Embryonic facial prominence (tissue), 1 donor: ENCODE data around the gene JAK1.

Experiments
- DNase-seq: peaks from one replicate; pipeline ENCODE4 v3.0.0-alpha.2; 2016; ENCODE audit errors: extremely low spot score

JAK1 gene

DNA sequence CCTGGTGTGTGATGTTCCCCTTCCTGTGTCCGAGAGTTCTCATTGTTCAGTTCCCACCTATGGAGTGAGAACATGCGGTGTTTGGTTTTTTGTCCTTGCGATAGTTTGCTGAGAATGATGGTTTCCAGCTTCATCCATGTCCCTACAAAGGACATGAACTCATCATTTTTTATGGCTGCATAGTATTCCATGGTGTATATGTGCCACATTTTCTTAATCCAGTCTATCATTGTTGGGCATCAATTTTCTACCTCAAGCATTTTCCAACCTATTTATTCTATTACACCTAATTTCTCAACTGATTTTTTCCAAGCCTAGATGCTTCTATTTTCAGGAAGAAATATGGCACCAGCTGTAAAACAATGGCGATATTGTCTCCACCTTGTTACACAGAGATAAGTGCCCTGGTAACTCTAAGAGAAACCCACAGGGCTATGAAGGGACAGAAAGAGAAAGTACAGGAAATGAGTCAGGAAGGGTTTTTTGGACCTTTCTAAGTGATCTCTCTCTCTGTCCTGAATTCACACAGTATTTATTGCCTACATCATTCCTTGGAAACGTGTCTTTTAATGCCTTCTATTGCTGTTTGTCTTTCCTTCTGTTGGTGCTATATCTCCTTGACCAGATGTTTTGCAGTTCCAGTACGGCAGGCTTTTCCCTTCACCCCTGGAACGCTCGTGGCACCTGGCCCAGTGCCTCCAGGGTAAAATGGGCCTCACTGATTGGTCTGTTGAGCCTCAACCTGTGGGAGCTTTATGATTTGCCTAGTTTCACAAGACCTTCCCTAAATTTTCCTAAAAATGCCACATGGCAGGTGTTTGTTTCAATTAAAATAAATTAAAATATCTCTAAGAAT is 14.6 kb upstream of the JAK1 start:
- no peak for DNase-seq

DNA sequence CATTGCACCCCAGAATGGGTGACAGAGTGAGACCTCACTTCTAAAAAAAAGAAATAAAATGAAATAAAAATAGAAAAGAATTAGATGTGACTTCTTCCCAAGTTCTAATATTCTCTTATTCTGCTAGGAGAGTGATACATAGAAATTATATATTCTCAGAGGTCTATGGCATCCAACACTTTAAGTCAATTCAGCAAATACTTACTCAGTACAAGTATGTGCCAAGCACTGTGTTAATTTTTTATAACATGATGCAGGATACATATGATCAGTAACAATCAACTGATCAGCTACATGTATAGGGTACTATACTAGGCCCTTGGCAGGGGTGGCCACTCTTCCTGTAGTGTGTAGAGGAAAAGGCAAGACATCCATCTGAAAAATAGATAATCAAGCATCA is 13.0 kb upstream of the JAK1 start:
- DNase-seq, result no peak

DNA sequence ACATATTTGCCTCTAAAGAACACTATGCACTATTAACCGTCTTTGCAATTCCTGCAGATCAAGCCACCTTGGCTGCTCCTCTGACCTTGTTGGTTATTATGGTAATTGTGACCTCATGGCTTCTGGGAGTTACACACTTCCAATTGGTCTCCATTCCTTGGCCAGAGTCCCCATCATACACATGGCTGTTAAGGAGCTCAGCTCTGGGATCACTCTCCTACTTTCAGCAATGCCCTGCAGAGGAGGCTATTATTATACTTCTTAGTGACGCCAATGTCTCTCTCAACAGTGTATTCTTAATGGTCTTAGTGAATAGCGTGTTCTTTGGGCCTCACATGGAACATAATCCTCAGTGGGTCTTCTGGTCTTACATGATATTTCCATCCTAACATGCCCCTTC is 10.0 kb upstream of the JAK1 start:
- no peak for DNase-seq

DNA sequence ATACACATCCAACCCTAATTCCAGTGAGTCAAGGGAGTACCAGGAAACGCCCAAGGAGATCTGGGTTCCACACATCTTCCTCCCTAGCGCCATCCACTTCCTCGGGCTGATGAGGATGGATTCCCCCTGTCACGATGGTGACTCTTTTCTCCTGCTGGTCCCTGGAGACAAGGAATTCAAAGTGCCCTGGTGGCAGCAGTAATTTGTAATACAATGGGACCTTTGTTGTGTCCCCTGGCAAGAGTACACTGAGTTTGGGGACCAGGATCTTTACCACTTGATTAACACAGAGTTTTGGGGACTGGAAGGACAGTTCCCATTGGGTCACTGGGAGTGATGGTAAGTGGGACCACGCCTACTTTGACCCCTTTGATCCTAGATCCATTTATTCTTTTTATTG is 9.4 kb upstream of the JAK1 start:
- no peak for DNase-seq

DNA sequence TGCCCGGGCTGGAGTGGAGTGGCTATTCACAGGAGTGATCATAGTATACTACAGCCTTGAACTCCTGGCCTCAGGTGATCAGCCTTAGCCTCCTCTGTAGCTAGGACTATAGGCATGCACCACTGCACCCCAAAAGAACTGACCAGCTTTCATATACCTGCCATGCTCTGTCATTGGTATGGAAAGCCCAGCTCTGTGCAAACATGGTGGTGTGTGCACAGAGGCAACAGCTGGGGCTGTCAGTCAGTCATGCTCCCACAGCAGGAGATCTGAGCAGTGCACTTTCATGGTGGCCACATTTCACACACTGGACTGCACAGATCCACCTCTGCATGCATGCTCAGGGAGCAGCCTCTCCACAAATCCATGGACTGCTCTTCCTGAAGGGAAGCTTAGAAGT is 8.8 kb upstream of the JAK1 start:
- no peak for DNase-seq

DNA sequence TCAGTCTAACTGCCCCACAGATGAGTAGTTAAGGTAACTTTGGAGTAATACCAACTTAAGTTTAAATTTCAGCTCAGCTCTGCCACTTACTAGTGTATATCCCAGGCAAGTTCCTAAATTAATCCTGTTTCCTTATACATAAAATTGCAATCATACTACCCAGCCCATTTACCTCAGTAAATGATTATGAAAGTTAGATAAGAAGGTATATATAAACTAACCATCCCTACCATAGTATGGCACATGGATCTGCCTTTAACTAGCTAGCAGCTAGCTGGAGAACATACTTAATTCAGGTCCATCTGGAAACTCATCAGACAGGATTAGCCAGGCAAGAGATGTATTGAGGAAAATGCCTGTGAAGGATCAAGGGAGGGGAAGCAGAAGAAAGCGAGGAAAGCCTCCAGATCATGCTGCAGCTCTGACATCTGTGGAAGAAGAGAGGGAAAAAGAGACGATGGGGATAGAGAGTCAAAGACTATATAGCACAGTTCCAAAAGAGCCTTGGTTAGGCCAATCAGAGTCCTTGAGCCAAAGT is 8.0 kb upstream of the JAK1 start:
- DNase-seq, result no peak

DNA sequence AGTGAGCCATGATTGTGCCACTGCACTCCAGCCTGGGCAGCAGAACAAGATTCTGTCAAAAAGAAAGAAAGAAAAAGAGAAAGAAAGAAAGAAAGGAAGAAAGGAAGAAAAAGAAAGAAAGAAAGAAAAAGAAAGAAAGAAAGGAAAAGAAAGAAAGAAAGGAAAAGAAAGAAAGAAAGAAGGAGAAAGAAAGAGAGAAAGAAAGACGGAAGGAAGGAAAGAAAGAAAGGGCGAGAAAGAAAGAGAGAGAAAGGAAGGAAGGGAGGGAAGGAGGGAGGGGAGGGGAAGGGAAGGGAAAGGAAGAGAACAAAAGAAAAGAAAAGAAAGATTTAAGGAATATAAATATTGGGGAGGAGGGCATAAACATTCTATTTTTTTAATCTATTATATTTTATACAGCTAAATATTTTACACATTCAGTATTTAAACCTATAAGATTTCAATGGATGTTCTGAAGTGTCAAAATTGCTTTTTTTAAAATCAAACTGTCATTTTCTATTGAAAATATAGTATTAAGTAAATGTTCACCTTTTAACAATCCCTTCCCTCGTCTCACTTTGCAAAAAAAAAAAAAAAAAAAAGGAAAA is 6.8 kb upstream of the JAK1 start:
- DNase-seq, result no peak

DNA sequence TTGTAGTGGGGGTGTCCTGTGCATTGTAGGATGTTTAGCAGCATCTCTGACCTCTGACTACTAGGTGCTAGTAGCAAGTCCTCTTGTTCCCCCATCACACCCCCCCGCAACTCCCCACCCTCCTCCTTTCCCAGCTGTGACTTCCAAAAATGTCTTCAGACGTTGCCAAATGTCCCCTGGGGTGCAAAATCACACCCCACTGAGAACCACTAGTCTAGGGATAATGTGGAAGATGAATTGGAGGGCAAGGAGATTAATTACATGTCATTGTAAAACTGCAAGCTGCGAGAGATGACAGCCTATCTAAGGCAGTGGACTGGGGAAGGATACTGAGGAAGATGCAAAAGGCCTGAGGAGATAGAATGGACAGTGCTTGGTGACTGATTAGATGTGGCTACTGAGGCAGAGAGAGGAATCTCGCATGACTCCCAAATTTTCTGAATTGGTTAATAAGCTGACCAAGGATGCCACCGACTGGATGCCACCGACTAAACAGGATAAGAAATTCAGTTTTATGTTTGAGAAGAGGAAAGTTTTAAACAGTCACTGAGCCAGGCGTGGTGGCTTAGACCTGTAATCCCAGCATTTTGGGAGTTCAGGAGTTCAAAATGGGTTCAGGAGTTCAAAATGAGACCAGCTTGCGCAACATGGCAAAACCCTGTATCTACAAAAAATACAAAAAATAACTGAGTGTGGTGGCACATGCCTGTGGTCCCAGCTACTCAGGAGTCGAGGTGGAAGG is 3.1 kb upstream of the JAK1 start:
- DNase-seq, result no peak

DNA sequence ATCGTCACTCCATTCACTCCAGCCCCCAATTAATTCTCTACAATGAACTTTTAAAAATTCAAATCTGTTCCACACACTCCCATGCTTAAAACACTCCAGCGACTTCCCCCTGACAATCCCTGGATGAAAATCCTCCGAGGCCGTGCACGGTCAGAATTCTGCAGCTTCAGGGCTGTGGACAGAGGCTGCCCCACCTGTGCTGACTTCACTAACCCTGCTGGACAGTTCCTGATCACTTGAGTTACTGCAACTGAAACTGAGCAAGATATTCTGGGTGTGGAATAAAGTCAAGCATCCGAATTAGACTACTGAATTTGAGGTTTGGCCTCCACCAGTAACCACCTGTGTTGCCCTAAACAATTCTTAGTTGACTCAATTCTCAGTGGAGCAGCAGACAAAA is 1.0 kb upstream of the JAK1 start:
- DNase-seq, result no peak

DNA sequence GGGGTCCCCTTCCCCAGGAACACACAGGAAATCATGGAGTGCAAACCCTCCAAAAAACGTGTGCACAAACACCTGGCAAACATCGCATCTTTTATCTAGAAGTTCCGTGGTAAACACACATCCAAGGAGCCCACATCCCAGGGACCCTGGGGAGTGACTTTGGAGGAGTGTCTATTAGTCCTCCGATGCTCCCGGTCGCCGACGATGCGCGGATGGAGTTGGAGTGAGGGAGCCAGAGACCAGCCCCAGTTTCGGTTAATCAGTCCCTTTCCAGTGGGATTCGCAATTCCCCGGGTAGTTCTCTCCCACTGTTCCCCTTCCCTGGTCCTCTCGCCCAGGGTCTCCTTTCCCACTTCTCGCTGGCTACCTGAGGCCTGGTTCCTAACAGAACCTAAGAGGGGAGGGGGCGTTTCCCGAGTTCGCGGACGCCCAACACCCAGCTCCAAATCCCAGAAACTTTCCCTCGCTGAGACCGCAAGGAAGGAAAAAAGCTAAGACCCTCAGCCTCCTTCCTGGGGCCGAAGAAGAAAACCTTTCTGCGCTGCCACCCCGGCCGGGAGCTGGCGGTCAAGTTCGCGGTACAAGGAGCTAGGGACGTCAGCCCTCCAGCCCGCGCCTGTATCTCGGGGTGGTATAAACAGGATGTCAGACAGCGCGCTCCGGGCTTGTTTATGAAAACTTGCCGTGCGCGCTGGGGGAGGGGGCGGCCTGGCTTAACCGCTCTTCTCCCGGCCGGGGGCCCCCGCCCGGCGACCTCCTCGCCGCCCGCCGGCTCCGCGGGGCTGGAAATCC is 787 bp downstream of the JAK1 start:
- no peak for DNase-seq

DNA sequence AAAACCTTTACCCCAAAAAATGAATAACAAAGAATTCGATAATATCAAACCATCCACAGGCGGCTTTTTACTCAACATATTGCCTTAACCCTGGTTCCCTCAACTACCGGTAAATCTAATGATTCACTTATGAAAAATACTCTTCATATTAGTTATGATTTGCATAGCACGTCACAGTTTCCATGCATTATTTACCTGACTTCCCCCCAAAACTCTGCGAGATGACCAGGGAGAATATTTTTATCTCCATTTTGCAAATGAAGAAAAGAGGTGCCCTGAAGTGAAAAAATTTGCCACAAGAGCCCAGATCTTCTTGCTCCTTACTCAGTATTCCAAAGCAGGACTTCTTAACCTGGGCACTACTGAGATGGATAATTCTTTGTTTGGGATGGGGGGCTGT is 2.9 kb downstream of the JAK1 start:
- no peak for DNase-seq

DNA sequence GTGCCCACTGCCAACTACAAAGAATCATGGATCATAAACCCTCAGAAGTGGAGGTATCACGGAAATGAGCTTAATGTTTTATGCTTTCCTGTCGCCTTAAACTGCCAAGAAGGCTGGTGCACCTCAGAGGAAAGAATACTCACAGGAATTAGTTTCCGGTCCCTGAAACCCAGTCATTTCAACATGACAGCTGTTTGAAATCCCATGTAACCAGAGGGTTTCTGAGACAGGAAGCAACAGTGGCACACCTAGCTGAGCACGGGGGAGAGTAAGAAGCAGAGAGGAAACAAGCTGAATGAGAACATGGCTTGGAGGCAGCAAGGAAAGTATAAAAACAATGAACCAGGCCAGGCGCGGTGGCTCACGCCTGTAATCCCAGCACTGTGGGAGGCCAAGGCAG is 3.9 kb downstream of the JAK1 start:
- no peak for DNase-seq

DNA sequence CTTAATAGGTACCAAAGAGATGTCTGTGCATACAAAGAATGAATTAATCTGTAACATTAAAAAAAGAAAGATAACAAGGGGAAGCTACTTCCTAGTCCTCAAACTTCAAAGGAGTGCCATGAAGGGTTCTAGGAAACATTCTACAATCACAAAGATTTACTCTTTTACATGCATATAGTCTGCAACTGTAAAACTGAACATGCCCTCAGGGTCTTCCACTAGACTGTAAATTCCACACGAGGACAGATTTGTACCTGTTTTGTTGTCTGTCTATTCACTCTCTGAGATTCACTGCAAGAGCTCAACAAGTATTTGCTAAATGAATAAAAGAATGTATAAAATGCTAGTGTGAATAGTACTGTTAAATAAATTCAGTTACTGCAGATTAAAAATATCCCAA is 4.4 kb downstream of the JAK1 start:
- DNase-seq, result no peak

DNA sequence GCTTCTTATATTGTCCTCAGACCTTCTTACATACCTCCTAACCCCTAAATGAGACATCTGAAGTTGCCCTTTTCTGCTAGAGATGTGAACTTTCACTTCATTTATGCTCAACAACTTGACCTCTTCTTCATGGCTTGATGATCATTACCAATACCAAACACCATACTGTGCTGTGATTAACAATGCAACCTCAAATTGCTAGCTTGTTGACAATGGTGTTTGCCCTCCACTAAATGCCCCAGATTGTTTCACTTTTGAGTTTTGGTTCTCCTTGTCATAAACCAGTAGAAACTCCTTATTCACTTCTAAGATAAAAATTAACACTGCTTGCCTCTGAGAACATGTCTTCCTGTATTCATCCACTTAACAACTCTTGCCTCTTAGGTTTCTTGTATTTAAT is 5.6 kb downstream of the JAK1 start:
- DNase-seq, result no peak

DNA sequence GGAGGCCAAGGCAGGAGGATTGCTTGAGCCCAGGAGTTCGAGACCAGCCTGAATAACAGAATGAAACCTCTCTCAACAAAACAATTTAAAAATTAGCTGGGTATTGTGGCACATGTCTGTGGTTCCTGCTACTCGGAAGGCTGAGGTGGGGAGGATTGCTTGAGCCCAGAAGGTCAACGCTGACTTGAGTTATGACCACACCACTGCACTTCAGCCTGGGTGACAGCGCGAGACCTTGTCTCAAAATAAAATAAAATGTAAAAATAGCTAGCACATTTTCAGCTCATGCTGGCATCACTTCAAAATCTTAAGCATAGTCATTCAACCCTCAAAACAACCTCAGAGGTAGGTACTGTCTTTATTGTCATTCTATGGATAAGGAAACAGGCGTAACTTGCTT is 6.4 kb downstream of the JAK1 start:
- DNase-seq, result no peak

DNA sequence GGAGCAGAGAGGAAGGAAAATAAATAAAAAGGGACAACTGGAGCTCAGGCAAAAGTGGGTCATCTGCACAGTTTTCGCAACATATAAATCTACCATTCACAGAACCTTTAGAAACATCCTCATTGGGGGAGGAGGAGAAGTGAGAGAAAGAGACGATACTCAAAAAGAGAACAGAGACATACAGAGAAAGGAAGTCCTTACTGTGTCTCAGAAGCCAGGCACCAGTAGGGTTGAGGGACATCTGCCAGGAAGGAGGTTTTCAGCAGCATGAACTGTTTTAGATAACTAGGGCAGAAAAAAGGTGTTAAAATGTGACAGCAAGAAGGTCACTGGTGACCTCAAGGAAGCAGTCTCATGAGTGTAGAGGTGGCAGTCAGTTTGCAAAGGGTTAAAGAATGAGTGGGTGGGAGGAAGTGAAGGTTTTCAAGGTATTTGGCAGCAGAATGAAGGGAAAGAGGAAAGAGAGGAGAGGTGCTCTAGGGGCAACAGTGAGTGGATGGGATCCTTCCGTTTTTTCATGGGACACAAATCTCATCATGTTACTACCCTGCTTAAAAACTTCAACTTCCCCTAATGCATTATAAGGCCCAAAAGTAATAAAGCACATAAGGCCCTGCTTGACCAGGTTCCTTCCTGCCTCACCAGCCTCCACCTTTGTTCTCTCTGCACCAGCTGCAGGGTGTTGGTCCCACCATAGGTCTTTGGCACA is 9.5 kb downstream of the JAK1 start:
- no peak for DNase-seq

DNA sequence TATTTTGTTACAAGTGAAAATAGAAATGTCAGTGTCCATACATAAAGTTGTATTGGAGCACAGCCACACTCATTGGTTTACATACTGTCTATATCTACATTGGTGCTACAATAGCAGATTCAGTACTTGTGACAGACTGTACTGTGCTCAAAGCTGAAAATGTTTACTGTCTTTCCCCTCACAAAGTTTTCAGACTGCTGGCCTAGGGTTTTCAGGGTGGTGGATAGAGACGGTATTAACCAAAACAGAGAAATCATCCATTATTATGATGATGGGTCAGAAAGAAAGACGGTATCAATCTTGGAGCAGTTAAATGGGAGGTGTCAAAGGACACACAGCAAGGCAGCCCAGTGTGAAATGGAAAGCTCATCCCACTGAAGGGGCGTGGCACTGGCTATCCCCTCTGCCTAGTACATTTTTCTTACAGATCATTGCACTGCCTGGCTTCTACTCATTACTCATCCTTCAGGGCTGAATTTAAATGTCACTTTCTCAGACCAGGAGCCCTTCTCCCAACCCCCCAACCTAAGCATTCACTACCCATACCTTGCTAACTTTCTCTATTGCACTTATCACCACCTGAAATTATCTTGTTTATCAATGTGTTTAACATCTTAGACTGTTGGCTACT is 10.2 kb downstream of the JAK1 start:
- DNase-seq, result no peak

DNA sequence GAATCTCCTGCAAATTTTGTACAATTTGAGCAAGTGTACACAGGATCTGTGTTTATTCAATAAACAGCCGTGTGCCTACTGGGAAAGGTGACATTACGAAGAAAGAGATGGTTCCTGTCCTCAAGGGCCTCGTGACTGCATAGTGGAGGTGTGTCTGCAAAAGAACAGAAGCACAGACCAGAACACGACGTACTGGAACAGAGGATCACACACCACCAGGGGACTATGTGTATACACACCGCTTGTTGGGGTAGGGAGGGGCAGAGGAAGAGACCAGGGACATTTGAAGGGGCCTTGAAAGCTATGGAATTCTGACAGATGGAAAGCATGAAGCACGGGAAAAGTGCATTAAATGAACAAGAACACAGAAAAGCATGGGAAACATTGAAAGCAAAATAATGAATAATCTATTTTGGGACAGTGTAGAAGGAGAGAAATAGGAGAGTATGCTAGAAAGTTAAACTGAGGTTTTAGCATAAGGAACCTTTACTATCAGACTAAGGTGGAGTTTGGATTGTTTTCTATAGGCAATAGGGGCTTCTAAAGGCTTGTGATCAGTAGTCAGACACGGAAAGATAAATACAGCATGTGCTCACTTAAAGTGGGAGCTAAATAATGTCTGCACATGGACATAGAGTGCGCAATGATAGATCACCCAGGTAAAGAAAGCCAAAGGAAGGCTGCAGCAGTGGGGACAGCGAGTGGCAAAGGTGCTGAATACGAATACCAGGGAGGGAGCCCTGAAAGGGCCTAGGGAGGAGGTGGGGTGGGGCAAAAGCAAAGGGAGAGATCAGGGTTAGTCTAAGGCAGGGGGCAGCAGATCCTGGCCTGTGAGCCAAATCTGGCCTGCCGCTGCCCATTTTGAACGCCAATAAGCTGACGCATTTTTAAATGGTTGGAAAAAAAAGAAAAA is 11.0 kb downstream of the JAK1 start:
- no peak for DNase-seq

DNA sequence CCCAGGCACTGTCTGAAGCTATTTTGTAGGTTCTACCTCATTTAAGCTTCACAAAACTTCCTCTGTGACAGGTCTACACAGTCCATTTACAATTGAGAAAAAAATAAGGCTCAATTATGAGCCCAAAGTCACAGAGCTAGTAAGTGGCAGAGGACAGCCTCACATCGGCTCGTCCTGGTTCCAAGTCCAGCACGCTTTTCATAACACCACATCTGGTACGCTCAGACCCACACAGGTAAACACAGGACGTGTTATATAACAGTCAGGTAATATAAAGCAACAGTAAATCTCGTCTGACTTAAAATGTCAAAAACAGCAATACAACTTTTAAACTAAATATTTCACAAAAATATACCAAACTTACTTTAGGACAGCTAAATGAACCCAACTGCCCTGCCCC is 13.1 kb downstream of the JAK1 start:
- DNase-seq, result no peak
